ENCODE results near the gene FBXO5. TPM values are rescaled to one million over a fixed set of nuclear protein-coding genes. Genes with fewer than 3 reads are reported as not detected.

FBXO5 gene
- total RNA-seq, 2 experiments from 2014 or later = 40.9 to 44.0 TPM

GRCh38 chr6:152946995-152947394 is 35.8 kb downstream of the FBXO5 start:
- ATAC-seq (no peak), DNase-seq (no peak)
- intact Hi-C loops (cut with micrococcal nuclease) = no loop called here
- H3K27ac Mint-ChIP-seq = no peak overlapping the region
- TF ChIP-seq, protein P1, sequence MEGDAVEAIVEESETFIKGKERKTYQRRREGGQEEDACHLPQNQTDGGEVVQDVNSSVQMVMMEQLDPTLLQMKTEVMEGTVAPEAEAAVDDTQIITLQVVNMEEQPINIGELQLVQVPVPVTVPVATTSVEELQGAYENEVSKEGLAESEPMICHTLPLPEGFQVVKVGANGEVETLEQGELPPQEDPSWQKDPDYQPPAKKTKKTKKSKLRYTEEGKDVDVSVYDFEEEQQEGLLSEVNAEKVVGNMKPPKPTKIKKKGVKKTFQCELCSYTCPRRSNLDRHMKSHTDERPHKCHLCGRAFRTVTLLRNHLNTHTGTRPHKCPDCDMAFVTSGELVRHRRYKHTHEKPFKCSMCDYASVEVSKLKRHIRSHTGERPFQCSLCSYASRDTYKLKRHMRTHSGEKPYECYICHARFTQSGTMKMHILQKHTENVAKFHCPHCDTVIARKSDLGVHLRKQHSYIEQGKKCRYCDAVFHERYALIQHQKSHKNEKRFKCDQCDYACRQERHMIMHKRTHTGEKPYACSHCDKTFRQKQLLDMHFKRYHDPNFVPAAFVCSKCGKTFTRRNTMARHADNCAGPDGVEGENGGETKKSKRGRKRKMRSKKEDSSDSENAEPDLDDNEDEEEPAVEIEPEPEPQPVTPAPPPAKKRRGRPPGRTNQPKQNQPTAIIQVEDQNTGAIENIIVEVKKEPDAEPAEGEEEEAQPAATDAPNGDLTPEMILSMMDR (IDR thresholded peaks at IDR 0.05) = no peak
- no peaks in the 10 kb centered on the region for H3K36me3 Mint-ChIP-seq (ENCODE audit: low read depth)
- H3K9me3 Mint-ChIP-seq = no peaks in the 10 kb centered on the region
- ChIA-PET POLR2A (no interaction called here), CTCF (interaction anchor here (1.7 to 3.8 kb wide), 3 partner anchors 50 to 83 kb away, joined by 6 to 33 read pairs (median 8); no protein-coding TSS in a partner anchor)
- peaks cover 8% of the 10 kb centered on the region for H3K4me1 Mint-ChIP-seq (ENCODE audit: low read depth)
- no peak overlapping the region for H3K4me3 Mint-ChIP-seq
- H3K27me3 Mint-ChIP-seq = peaks cover 17% of the 10 kb centered on the region

- peaks cover 6% of the 10 kb centered on the region for H3K4me1 Mint-ChIP-seq (ENCODE audit: low read depth)
- ChIA-PET CTCF (interaction anchor here (0.9 to 3.8 kb wide), 2 partner anchors 50 to 82 kb away, joined by 3 to 33 read pairs; no protein-coding TSS in a partner anchor), POLR2A (no interaction called here)
- TF ChIP-seq, protein P1 (IDR thresholded peaks at IDR 0.05) = no peak
- H3K36me3 Mint-ChIP-seq (ENCODE audit: low read depth) = no peaks in the 10 kb centered on the region
- intact Hi-C loops (cut with micrococcal nuclease) = no loop called here
- H3K27me3 Mint-ChIP-seq = peaks cover 17% of the 10 kb centered on the region
- DNase-seq (no peak), ATAC-seq (no peak)
- no peaks in the 10 kb centered on the region for H3K9me3 Mint-ChIP-seq
- no peak overlapping the region for H3K27ac Mint-ChIP-seq
- no peak overlapping the region for H3K4me3 Mint-ChIP-seq
Observed at GRCh38 chr6:152946484-152946883, 36.4 kb downstream of the FBXO5 start.

- Mint-ChIP-seq H3K27me3 (peaks cover 17% of the 10 kb centered on the region), H3K4me1 (ENCODE audit: low read depth) (peaks cover 5% of the 10 kb centered on the region), H3K27ac (no peak overlapping the region), H3K9me3 (no peaks in the 10 kb centered on the region), H3K36me3 (ENCODE audit: low read depth) (no peaks in the 10 kb centered on the region), H3K4me3 (no peak overlapping the region)
- ATAC-seq (no peak), DNase-seq (no peak)
- ChIA-PET CTCF (interaction anchor here (1.1 to 3.0 kb wide), 2 partner anchors 9 to 10 kb away, joined by 3 to 12 read pairs; no protein-coding TSS in a partner anchor), POLR2A (no interaction called here)
- intact Hi-C loops (cut with micrococcal nuclease) = no loop called here
- TF ChIP-seq, protein P1 (IDR thresholded peaks at IDR 0.05) = no peak
Observed at GRCh38 chr6:152943260-152943897, 39.5 kb downstream of the FBXO5 start.

GRCh38 chr6:152942319-152942869 is 40.4 kb downstream of the FBXO5 start:
- ChIA-PET POLR2A (no interaction called here), CTCF (interaction anchor here (3.0 kb wide), 1 partner anchor 11 kb away, joined by 12 read pairs; no protein-coding TSS in a partner anchor)
- peaks cover 14% of the 10 kb centered on the region for H3K27me3 Mint-ChIP-seq
- no peak overlapping the region for H3K27ac Mint-ChIP-seq
- TF ChIP-seq, protein P1 (IDR thresholded peaks at IDR 0.05) = no peak
- H3K9me3 Mint-ChIP-seq = no peaks in the 10 kb centered on the region
- DNase-seq = no peak
- ATAC-seq = no peak
- no peak overlapping the region for H3K4me3 Mint-ChIP-seq
- H3K36me3 Mint-ChIP-seq (ENCODE audit: low read depth) = no peaks in the 10 kb centered on the region
- no peaks in the 10 kb centered on the region for H3K4me1 Mint-ChIP-seq (ENCODE audit: low read depth)
- intact Hi-C loops (cut with micrococcal nuclease) = no loop called here

GRCh38 chr6:152941746-152942145 is 41.1 kb downstream of the FBXO5 start:
- POLR2A ChIA-PET = no interaction called here

More at GRCh38 chr6:152941746-152942145, 41.1 kb downstream of the FBXO5 start:
- Mint-ChIP-seq H3K4me3 (no peak overlapping the region), H3K36me3 (ENCODE audit: low read depth) (no peaks in the 10 kb centered on the region), H3K4me1 (ENCODE audit: low read depth) (no peaks in the 10 kb centered on the region), H3K27ac (no peak overlapping the region), H3K27me3 (peaks cover 14% of the 10 kb centered on the region), H3K9me3 (no peaks in the 10 kb centered on the region)
- DNase-seq = no peak
- ATAC-seq = no peak
- CTCF ChIA-PET = interaction anchor here (3.0 kb wide), 1 partner anchor 12 kb away, joined by 12 read pairs; no protein-coding TSS in a partner anchor
- TF ChIP-seq, protein P1 (IDR thresholded peaks at IDR 0.05) = no peak
- intact Hi-C loops (cut with micrococcal nuclease) = no loop called here
